Measurements from ENCODE around the gene KREMEN1. TPM values are rescaled to one million over a fixed set of nuclear protein-coding genes. Genes with fewer than 3 reads are reported as not detected.

Gene KREMEN1
- total and polyA plus RNA-seq, 2 experiments from 2014 or later, result 1.8 to 3.8 TPM

DNA sequence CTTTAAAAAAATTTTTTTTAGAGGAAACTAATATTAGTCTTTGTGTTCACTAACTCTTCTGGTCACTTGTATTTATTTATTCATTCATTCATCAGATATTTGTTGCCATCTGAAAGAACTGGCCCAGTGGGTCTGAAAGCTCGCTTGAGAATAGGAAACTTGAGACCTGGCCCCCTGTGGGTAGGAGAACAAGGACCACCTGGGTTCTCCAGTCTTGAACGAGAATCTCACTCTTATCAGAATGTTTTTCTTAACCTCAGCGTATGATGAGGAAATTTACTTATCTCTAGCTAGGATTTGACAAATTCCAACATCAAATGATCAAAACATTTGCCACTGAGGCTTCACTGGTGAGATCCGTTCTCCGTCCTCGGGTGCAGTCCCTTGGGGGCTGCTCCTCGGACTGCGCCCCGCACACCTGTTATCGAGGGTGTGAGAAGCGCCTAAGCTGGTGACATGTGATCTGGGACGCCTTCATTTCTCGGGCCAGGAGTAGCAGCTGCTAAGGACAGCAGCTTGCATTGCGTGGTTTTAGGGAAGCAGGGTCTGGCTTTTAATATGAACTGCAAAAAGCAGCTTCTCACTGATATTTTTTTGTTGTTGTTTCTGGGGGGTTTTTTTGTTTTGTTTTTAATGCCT, 17.5 kb upstream of the KREMEN1 start:
- H3K27me3 ChIP-seq (ENCODE audit: insufficient read depth), result no peaks in the 10 kb centered on the region
- no peaks in the 10 kb centered on the region for H3K9me3 Mint-ChIP-seq
- H3K4me1 Mint-ChIP-seq, result peaks cover 39% of the 10 kb centered on the region
- H3K4me2 ChIP-seq, result peak overlapping the region; percentile 61
- no peaks in the 10 kb centered on the region for H4K20me1 ChIP-seq (replicated peaks; ENCODE audit: insufficient read depth)
- H3K4me1 ChIP-seq (ENCODE audit: insufficient read depth), result peaks cover 38% of the 10 kb centered on the region
- H3K36me3 ChIP-seq (ENCODE audit: insufficient read depth), result no peaks in the 10 kb centered on the region
- H3K4me3 ChIP-seq, result peak overlapping the region; percentile 10; the same call in 1 of the 2 replicates
- no peaks in the 10 kb centered on the region for H3K9me2 ChIP-seq (ENCODE audit: insufficient read depth)
- peak overlapping the region; percentile 29 for H3K4me3 Mint-ChIP-seq
- TF ChIP-seq POLR2AphosphoS5 (IDR thresholded peaks at IDR 0.05; ENCODE audit: low read depth) (peak; percentile 25; the same call in 1 of the 2 replicates), EZH2phosphoT487 (IDR thresholded peaks at IDR 0.05; ENCODE audit: unreplicated experiment) (no peak)
- H2AFZ ChIP-seq, result no peak overlapping the region
- H3K36me3 Mint-ChIP-seq (ENCODE audit: low read depth), result peaks cover 7% of the 10 kb centered on the region; the same call in 2 of the 3 replicates
- no peak overlapping the region for H3K27ac Mint-ChIP-seq
- peaks cover 8% of the 10 kb centered on the region; the same call in 1 of the 2 replicates for H3F3A ChIP-seq (replicated peaks; ENCODE audit: low read depth)
- DNase-seq (ENCODE audit: low spot score), result peak; percentile 78
- peaks cover 17% of the 10 kb centered on the region for H3K27me3 Mint-ChIP-seq (ENCODE audit: insufficient read depth, low read depth, poor library complexity)
- ATAC-seq, result peak; percentile 73
- peak overlapping the region; percentile 33 for H3K27ac ChIP-seq (ENCODE audit: low read depth)
- H3K79me2 ChIP-seq (replicated peaks; ENCODE audit: insufficient read depth), result no peaks in the 10 kb centered on the region

DNA sequence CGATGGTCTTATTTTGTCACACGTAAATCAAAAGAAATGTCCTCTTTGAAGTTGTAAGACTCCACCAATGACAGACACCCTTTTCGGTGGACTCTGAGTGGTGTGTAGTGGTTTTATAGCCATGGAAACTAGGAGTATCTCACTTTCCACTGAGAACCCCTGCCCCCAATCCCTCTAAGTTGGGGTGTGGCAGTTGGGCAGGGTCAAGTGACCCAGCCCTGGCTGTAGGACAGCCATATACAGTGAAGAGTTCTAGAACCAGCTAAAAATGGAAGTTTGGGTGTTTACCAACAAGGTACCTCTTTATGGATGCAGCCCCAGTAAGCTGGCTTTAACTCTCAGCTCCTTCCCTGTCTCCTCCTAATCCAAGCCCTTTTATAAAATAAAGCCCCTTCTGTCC, 16.4 kb upstream of the KREMEN1 start:
- DNase-seq (ENCODE audit: low spot score) (no peak), ATAC-seq (no peak)
- peaks cover 42% of the 10 kb centered on the region for H3K4me1 Mint-ChIP-seq
- Histone ChIP-seq H3K36me3 (ENCODE audit: insufficient read depth) (no peaks in the 10 kb centered on the region), H3K4me2 (0 out of 2 replicates have a peak overlapping the region, but pooled peaks have one; percentile 15), H4K20me1 (replicated peaks; ENCODE audit: insufficient read depth) (no peaks in the 10 kb centered on the region), H3K27me3 (ENCODE audit: insufficient read depth) (no peaks in the 10 kb centered on the region), H3K4me1 (ENCODE audit: insufficient read depth) (peaks cover 38% of the 10 kb centered on the region), H3F3A (replicated peaks; ENCODE audit: low read depth) (peaks cover 8% of the 10 kb centered on the region; the same call in 1 of the 2 replicates), H3K4me3 (no peak overlapping the region), H3K9me2 (ENCODE audit: insufficient read depth) (no peaks in the 10 kb centered on the region), H2AFZ (no peak overlapping the region), H3K27ac (ENCODE audit: low read depth) (no peak overlapping the region), H3K79me2 (replicated peaks; ENCODE audit: insufficient read depth) (no peaks in the 10 kb centered on the region)
- no peak overlapping the region for H3K27ac Mint-ChIP-seq
- H3K36me3 Mint-ChIP-seq (ENCODE audit: low read depth), result peaks cover 3% of the 10 kb centered on the region; the same call in 1 of the 3 replicates
- H3K9me3 Mint-ChIP-seq, result no peaks in the 10 kb centered on the region
- H3K4me3 Mint-ChIP-seq, result no peak overlapping the region
- H3K27me3 Mint-ChIP-seq (ENCODE audit: insufficient read depth, low read depth, poor library complexity), result peaks cover 16% of the 10 kb centered on the region
- TF ChIP-seq CREB1 (CRISPR knock-in tag; IDR thresholded peaks at IDR 0.05; ENCODE audit: low read depth) (no peak), ZNF114 (CRISPR knock-in tag; IDR thresholded peaks at IDR 0.05) (no peak), ZNF331 (CRISPR knock-in tag; IDR thresholded peaks at IDR 0.05; ENCODE audit: low read depth) (no peak), JUNB (IDR thresholded peaks at IDR 0.05; ENCODE audit: unreplicated experiment) (no peak), STAT1 (IDR thresholded peaks at IDR 0.05; ENCODE audit: unreplicated experiment) (no peak), EZH2phosphoT487 (IDR thresholded peaks at IDR 0.05; ENCODE audit: unreplicated experiment) (no peak), NANOG (IDR thresholded peaks at IDR 0.05; ENCODE audit: borderline replicate concordance) (no peak), POLR2AphosphoS5 (IDR thresholded peaks at IDR 0.05; ENCODE audit: low read depth) (no peak), EZH2 (IDR thresholded peaks at IDR 0.05; ENCODE audit: low read depth, unreplicated experiment) (no peak)
- TF ChIP-seq, protein P1, sequence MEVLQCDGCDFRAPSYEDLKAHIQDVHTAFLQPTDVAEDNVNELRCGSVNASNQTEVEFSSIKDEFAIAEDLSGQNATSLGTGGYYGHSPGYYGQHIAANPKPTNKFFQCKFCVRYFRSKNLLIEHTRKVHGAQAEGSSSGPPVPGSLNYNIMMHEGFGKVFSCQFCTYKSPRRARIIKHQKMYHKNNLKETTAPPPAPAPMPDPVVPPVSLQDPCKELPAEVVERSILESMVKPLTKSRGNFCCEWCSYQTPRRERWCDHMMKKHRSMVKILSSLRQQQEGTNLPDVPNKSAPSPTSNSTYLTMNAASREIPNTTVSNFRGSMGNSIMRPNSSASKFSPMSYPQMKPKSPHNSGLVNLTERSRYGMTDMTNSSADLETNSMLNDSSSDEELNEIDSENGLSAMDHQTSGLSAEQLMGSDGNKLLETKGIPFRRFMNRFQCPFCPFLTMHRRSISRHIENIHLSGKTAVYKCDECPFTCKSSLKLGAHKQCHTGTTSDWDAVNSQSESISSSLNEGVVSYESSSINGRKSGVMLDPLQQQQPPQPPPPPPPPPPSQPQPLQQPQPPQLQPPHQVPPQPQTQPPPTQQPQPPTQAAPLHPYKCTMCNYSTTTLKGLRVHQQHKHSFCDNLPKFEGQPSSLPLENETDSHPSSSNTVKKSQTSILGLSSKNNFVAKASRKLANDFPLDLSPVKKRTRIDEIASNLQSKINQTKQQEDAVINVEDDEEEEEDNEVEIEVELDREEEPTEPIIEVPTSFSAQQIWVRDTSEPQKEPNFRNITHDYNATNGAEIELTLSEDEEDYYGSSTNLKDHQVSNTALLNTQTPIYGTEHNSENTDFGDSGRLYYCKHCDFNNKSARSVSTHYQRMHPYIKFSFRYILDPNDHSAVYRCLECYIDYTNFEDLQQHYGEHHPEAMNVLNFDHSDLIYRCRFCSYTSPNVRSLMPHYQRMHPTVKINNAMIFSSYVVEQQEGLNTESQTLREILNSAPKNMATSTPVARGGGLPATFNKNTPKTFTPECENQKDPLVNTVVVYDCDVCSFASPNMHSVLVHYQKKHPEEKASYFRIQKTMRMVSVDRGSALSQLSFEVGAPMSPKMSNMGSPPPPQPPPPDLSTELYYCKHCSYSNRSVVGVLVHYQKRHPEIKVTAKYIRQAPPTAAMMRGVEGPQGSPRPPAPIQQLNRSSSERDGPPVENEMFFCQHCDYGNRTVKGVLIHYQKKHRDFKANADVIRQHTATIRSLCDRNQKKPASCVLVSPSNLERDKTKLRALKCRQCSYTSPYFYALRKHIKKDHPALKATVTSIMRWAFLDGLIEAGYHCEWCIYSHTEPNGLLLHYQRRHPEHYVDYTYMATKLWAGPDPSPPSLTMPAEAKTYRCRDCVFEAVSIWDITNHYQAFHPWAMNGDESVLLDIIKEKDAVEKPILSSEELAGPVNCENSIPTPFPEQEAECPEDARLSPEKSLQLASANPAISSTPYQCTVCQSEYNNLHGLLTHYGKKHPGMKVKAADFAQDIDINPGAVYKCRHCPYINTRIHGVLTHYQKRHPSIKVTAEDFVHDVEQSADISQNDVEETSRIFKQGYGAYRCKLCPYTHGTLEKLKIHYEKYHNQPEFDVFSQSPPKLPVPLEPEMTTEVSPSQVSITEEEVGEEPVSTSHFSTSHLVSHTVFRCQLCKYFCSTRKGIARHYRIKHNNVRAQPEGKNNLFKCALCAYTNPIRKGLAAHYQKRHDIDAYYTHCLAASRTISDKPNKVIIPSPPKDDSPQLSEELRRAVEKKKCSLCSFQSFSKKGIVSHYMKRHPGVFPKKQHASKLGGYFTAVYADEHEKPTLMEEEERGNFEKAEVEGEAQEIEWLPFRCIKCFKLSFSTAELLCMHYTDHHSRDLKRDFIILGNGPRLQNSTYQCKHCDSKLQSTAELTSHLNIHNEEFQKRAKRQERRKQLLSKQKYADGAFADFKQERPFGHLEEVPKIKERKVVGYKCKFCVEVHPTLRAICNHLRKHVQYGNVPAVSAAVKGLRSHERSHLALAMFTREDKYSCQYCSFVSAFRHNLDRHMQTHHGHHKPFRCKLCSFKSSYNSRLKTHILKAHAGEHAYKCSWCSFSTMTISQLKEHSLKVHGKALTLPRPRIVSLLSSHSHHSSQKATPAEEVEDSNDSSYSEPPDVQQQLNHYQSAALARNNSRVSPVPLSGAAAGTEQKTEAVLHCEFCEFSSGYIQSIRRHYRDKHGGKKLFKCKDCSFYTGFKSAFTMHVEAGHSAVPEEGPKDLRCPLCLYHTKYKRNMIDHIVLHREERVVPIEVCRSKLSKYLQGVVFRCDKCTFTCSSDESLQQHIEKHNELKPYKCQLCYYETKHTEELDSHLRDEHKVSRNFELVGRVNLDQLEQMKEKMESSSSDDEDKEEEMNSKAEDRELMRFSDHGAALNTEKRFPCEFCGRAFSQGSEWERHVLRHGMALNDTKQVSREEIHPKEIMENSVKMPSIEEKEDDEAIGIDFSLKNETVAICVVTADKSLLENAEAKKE (CRISPR knock-in tag; IDR thresholded peaks at IDR 0.05), result no peak
- TF ChIP-seq, protein P2, sequence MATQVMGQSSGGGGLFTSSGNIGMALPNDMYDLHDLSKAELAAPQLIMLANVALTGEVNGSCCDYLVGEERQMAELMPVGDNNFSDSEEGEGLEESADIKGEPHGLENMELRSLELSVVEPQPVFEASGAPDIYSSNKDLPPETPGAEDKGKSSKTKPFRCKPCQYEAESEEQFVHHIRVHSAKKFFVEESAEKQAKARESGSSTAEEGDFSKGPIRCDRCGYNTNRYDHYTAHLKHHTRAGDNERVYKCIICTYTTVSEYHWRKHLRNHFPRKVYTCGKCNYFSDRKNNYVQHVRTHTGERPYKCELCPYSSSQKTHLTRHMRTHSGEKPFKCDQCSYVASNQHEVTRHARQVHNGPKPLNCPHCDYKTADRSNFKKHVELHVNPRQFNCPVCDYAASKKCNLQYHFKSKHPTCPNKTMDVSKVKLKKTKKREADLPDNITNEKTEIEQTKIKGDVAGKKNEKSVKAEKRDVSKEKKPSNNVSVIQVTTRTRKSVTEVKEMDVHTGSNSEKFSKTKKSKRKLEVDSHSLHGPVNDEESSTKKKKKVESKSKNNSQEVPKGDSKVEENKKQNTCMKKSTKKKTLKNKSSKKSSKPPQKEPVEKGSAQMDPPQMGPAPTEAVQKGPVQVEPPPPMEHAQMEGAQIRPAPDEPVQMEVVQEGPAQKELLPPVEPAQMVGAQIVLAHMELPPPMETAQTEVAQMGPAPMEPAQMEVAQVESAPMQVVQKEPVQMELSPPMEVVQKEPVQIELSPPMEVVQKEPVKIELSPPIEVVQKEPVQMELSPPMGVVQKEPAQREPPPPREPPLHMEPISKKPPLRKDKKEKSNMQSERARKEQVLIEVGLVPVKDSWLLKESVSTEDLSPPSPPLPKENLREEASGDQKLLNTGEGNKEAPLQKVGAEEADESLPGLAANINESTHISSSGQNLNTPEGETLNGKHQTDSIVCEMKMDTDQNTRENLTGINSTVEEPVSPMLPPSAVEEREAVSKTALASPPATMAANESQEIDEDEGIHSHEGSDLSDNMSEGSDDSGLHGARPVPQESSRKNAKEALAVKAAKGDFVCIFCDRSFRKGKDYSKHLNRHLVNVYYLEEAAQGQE (IDR thresholded peaks at IDR 0.05; ENCODE audit: unreplicated experiment), result no peak
